Panc1 (cell line): ENCODE data around the gene DNAJB7. TPM values are rescaled to one million over a fixed set of nuclear protein-coding genes. Genes with fewer than 3 reads are reported as not detected.
"Not testable (repeated sequence)": the region's sequence is repeated elsewhere in the genome, so short reads cannot be mapped to it uniquely, and the experiment has no call there.

Experiments used
- ATAC-seq: fragments of 200-7000 bp; cut with Tn5 transposase; 2 replicates; pipeline ENCODE4 v1.9.1; 2020; ENCODE audit warnings: mild to moderate bottlenecking, moderate library complexity
- BruUV-seq: library from RNA; stranded (reverse); fragments of 400-500 nt; replicated peaks from 2 replicates; lab custom pipeline; 2021; lab: Mats Ljungman, UMichigan
- CTCF ChIA-PET: fragments of 300-600 bp; sonication (Branson Sonifier 250); formaldehyde crosslinking; loops from one replicate; lab custom pipeline; 2022; ENCODE audit warnings: antibody characterized with exemption; lab: Charles Lee
- POLR2A ChIA-PET: fragments of 300-600 bp; sonication (Branson Sonifier 250); formaldehyde crosslinking; loops from one replicate; lab custom pipeline; 2022; ENCODE audit warnings: antibody characterized with exemption; lab: Charles Lee
- DNase-seq: peaks from one replicate; pipeline ENCODE4 v3.0.0-alpha.2; 2010; ENCODE audit warnings: low read depth, low spot score
- H3K27ac ChIP-seq: 2 replicates; pipeline ENCODE4 v1.5.1; 2011; ENCODE audit warnings: mild to moderate bottlenecking, low read length, inconsistent platforms
- H3K27me3 ChIP-seq: fragments of 200-500 bp; sonication (Bioruptor generic); 2 replicates; pipeline ENCODE4 v1.6.0; 2014; ENCODE audit warnings: low read length, inconsistent platforms; ENCODE audit not compliant: control insufficient read depth, insufficient read depth
- H3K36me3 ChIP-seq: fragments of 200-500 bp; sonication (Bioruptor generic); 2 replicates; pipeline ENCODE4 v1.5.1; 2014; ENCODE audit warnings: inconsistent platforms, mild to moderate bottlenecking, low read length, moderate library complexity; ENCODE audit not compliant: control insufficient read depth, insufficient read depth
- H3K4me1 ChIP-seq: 2 replicates; pipeline ENCODE4 v1.5.1; 2011; ENCODE audit warnings: inconsistent platforms, mild to moderate bottlenecking, low read length, moderate library complexity; ENCODE audit not compliant: control insufficient read depth, insufficient read depth
- H3K4me3 ChIP-seq, 2 experiments: 2 replicates each; pipeline ENCODE4 v1.5.1; 2011 to 2012; ENCODE audit warnings: low read depth in 2 of 2, low read length in 2 of 2, mild to moderate bottlenecking in 2 of 2, inconsistent platforms in 1 of 2, moderate library complexity in 1 of 2
- H3K9me3 ChIP-seq: fragments of 200-500 bp; sonication (Bioruptor generic); 2 replicates; pipeline ENCODE4 v1.5.1; 2014; ENCODE audit warnings: low read depth, mild to moderate bottlenecking, inconsistent platforms, low read length, moderate library complexity; ENCODE audit not compliant: control insufficient read depth, insufficient read depth
- CTCF ChIP-seq: fragments of 450-650 bp; IDR thresholded peaks from 2 replicates; pipeline ENCODE4 v1.5.1; 2017; ENCODE audit warnings: mild to moderate bottlenecking
- POLR2AphosphoS5 ChIP-seq: IDR thresholded peaks from 2 replicates; pipeline ENCODE4 v1.6.1; 2012; ENCODE audit warnings: mild to moderate bottlenecking, low read depth, low read length, moderate library complexity
- REST ChIP-seq, 2 experiments: IDR thresholded peaks; 2 replicates each; pipeline ENCODE4 v1.6.1; 2011 to 2012; ENCODE audit warnings: low read depth in 2 of 2, control low read depth in 1 of 2, low read length in 1 of 2, mild to moderate bottlenecking in 1 of 2, moderate library complexity in 1 of 2; ENCODE audit not compliant: insufficient read depth in 1 of 2
- SIN3A ChIP-seq: IDR thresholded peaks from 2 replicates; pipeline ENCODE4 v1.6.1; 2012; ENCODE audit warnings: low read depth, mild to moderate bottlenecking, low read length, moderate library complexity, borderline replicate concordance; ENCODE audit not compliant: insufficient read depth
- TCF7L2 ChIP-seq: IDR thresholded peaks from 2 replicates; pipeline ENCODE4 v1.6.1; 2011; ENCODE audit warnings: mild to moderate bottlenecking, low read depth, low read length, inconsistent platforms
- in situ Hi-C: cut with HindIII; loops from 2 replicates; pipeline ENCODE4 v1.10.0; 2016; ENCODE audit warnings: low sequenced_read_pairs, low pct_unique_long_range_greater_than_20kb
- intact Hi-C: fragments of 100-400 bp; cut with micrococcal nuclease; formaldehyde crosslinking; loops from one replicate; pipeline ENCODE4 v1.10.0; 2022; ENCODE audit not compliant: unreplicated experiment
- total RNA-seq: library from RNA; stranded (reverse); gene quantifications from one replicate; pipeline ENCODE4 v1.2.1, GENCODE V29; 2021; ENCODE audit not compliant: unreplicated experiment

DNAJB7 gene
- total RNA-seq, 1 experiment from 2014 or later: not detected

- ChIA-PET CTCF (no interaction called here), POLR2A (no interaction called here)
- ATAC-seq (no peak), DNase-seq (no peak)
- Histone ChIP-seq H3K4me1 (peaks cover 30% of the 10 kb centered on the region), H3K4me3 (peak overlapping the region; percentile 66 to 84), H3K27me3 (no peaks in the 10 kb centered on the region), H3K36me3 (peaks cover 21% of the 10 kb centered on the region), H3K9me3 (no peaks in the 10 kb centered on the region), H3K27ac (peak overlapping the region; percentile 86)
- TF ChIP-seq REST (IDR thresholded peaks at IDR 0.05; ENCODE audit: insufficient read depth in 1 of 2, low read depth in 2 of 2, low read length in 1 of 2) (no peak), POLR2AphosphoS5 (no peak), SIN3A (no peak), TCF7L2 (no peak), CTCF (no peak)
- intact Hi-C loops: no loop called here
- no TSS peak for BruUV-seq
- in situ Hi-C loops: no loop called here
Measured at GRCh38 chr22:40853961-40854360, 8.0 kb downstream of the DNAJB7 start.

- no TSS peak for BruUV-seq
- Histone ChIP-seq H3K9me3 (no peaks in the 10 kb centered on the region), H3K27ac (peak overlapping the region; percentile 86), H3K4me3 (peak overlapping the region in 1 of 2 experiments; percentile 66; a peak in 3 of 4 replicates), H3K36me3 (peaks cover 21% of the 10 kb centered on the region), H3K4me1 (peaks cover 28% of the 10 kb centered on the region), H3K27me3 (no peaks in the 10 kb centered on the region)
- TF ChIP-seq SIN3A (no peak), TCF7L2 (no peak), POLR2AphosphoS5 (no peak), CTCF (no peak), REST (IDR thresholded peaks at IDR 0.05; ENCODE audit: insufficient read depth in 1 of 2, low read depth in 2 of 2, low read length in 1 of 2) (no peak)
- ATAC-seq (no peak), DNase-seq (no peak)
- in situ Hi-C loops (no loop called here), intact Hi-C loops (no loop called here)
- POLR2A ChIA-PET: interaction anchor here (0.6 kb wide), 1 partner anchor 1816 kb away, joined by 5 read pairs; no protein-coding TSS in a partner anchor
- CTCF ChIA-PET: no interaction called here
Measured at GRCh38 chr22:40853333-40853732, 8.6 kb downstream of the DNAJB7 start.

GRCh38 chr22:40845816-40846215 is 16.1 kb downstream of the DNAJB7 start:
- ATAC-seq, H3K4me1 ChIP-seq, BruUV-seq, CTCF ChIA-PET, H3K4me3 ChIP-seq, H3K27ac ChIP-seq, H3K27me3 ChIP-seq, in situ Hi-C loops, DNase-seq, intact Hi-C loops, H3K9me3 ChIP-seq: not testable (repeated sequence)
- peaks cover 44% of the 10 kb centered on the region for H3K36me3 ChIP-seq
- POLR2A ChIA-PET: interaction anchor here (0.6 kb wide), 1 partner anchor 232 kb away, joined by 4 read pairs; no protein-coding TSS in a partner anchor
